CD8-positive, alpha-beta memory T cell (primary cell): Measurements from ENCODE around the gene KCNS1. TPM values are rescaled to one million over a fixed set of nuclear protein-coding genes. Genes with fewer than 3 reads are reported as not detected.
"Not testable (repeated sequence)": the region's sequence is repeated elsewhere in the genome, so short reads cannot be mapped to it uniquely, and the experiment has no call there.

ENCODE experiments used
- CTCF ChIA-PET: fragments of 350-600 bp; sonication (Branson Sonifier 250); formaldehyde crosslinking; loops from one replicate; lab custom pipeline; 2021; ENCODE audit warnings: antibody characterized with exemption; lab: Charles Lee
- POLR2A ChIA-PET: fragments of 350-600 bp; sonication (Branson Sonifier 250); formaldehyde crosslinking; loops from one replicate; lab custom pipeline; 2021; ENCODE audit warnings: antibody characterized with exemption; lab: Charles Lee
- DNase-seq, 5 donors: peaks; one replicate each; pipeline versions ENCODE4 v3.0.0 to v3.0.0-alpha.2; 2020 to 2022; ENCODE audit warnings: mixed read lengths in 1 of 5
- H3K27ac ChIP-seq: one replicate; pipeline ENCODE4 v1.7.0; 2013; ENCODE audit warnings: low read depth, mild to moderate bottlenecking, low read length, moderate library complexity
- H3K27me3 ChIP-seq: 2 replicates; pipeline ENCODE4 v1.7.0; 2013; ENCODE audit warnings: low read length, mild to moderate bottlenecking; ENCODE audit not compliant: insufficient read depth, poor library complexity, severe bottlenecking
- H3K36me3 ChIP-seq: 2 replicates; pipeline ENCODE4 v1.7.0; 2013; ENCODE audit warnings: mild to moderate bottlenecking, low read length, moderate library complexity; ENCODE audit not compliant: insufficient read depth
- H3K4me1 ChIP-seq: 2 replicates; pipeline ENCODE4 v1.7.0; 2013; ENCODE audit warnings: mild to moderate bottlenecking, low read length, moderate library complexity; ENCODE audit not compliant: insufficient read depth
- H3K4me3 ChIP-seq: 2 replicates; pipeline ENCODE4 v1.7.0; 2013; ENCODE audit warnings: mild to moderate bottlenecking, low read length
- H3K9me3 ChIP-seq: 2 replicates; pipeline ENCODE4 v1.7.0; 2013; ENCODE audit warnings: mild to moderate bottlenecking, low read length
- H3K27ac Mint-ChIP-seq, 8 donors: one replicate each; pipeline ENCODE4 v1.8.0; 2020 to 2021; ENCODE audit warnings: mixed read lengths in 8 of 8, mild to moderate bottlenecking in 6 of 8, inconsistent platforms in 3 of 8, moderate library complexity in 3 of 8
- H3K27me3 Mint-ChIP-seq, 2 donors: one replicate each; pipeline ENCODE4 v1.8.0; 2020 to 2021; ENCODE audit warnings: mixed read lengths in 2 of 2, mild to moderate bottlenecking in 1 of 2, moderate library complexity in 1 of 2
- H3K36me3 Mint-ChIP-seq, 3 donors: one replicate each; pipeline ENCODE4 v1.8.0; 2020 to 2021; ENCODE audit warnings: mixed read lengths in 3 of 3, inconsistent platforms in 1 of 3, mild to moderate bottlenecking in 1 of 3
- H3K4me1 Mint-ChIP-seq, 3 donors: one replicate each; pipeline ENCODE4 v1.8.0; 2020 to 2021; ENCODE audit warnings: mixed read lengths in 3 of 3, inconsistent platforms in 1 of 3, mild to moderate bottlenecking in 1 of 3
- H3K4me3 Mint-ChIP-seq, 7 donors: one replicate each; pipeline ENCODE4 v1.8.0; 2020 to 2021; ENCODE audit warnings: mixed read lengths in 7 of 7, mild to moderate bottlenecking in 6 of 7, moderate library complexity in 4 of 7, inconsistent platforms in 2 of 7
- H3K9me3 Mint-ChIP-seq, 5 donors: one replicate each; pipeline ENCODE4 v1.8.0; 2020 to 2022; ENCODE audit warnings: mixed read lengths in 5 of 5, mild to moderate bottlenecking in 3 of 5, moderate library complexity in 2 of 5, inconsistent platforms in 1 of 5
- polyA plus RNA-seq: library from polyadenylated mRNA; unstranded; fragments of 300-500 nt; fragmentation: Illumina TruSeq; gene quantifications from one replicate; pipeline ENCODE4 v1.2.3, GENCODE V29; 2021
- total RNA-seq, 2 experiments: library from RNA; stranded (reverse); gene quantifications; one replicate each; pipeline ENCODE4 v1.2.3, GENCODE V29; 2021

Gene KCNS1, protein sequence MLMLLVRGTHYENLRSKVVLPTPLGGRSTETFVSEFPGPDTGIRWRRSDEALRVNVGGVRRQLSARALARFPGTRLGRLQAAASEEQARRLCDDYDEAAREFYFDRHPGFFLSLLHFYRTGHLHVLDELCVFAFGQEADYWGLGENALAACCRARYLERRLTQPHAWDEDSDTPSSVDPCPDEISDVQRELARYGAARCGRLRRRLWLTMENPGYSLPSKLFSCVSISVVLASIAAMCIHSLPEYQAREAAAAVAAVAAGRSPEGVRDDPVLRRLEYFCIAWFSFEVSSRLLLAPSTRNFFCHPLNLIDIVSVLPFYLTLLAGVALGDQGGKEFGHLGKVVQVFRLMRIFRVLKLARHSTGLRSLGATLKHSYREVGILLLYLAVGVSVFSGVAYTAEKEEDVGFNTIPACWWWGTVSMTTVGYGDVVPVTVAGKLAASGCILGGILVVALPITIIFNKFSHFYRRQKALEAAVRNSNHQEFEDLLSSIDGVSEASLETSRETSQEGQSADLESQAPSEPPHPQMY
- total RNA-seq (under 1 TPM; 0.16 to 0.28 TPM), polyA plus RNA-seq (not detected)

DNA sequence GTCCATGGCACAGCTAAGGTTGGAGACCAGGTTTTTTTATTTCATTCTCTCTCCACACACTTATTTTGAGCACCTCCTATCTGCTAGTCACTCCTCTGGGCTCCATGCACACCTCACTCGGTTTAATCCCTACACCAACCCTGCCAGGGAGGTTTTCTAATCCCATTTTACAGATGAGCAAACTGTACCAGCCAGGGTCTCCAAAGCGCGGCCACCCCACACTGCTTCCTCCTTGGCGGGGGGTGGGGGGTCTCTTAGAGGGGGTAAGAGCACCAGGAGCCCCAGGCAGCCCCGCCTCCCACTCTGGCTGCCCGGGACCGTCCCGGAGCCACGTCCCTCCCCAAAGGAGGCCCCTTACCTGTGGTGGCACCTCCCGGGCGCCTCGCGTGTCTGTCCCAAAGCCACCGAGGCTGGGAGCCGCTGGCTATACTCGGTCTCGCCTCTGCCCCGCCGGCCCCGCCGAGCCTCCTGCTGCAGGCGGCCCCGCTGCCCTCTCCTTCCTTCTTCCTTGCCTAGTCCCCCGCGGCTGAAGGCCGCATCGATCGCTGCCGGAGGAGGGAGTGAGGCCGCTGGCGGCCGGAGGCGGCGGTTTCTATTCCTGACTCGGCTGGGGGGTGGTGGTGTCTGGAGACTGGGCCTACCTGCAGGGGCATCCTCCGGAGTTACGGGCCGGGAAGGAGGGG, at the start of gene KCNS1:
TSS of gene KCNS1 (minus strand) at position 565 of the 683 bp plus-strand sequence. CDS start 1,891 bp downstream, outside the sequence.
- H3K4me3 Mint-ChIP-seq: peak within 1 kb of the TSS in 2 of 7 donors; percentile 10 to 29
- Histone ChIP-seq H3K27ac (no peak within 1 kb of the TSS), H3K27me3 (peaks cover 35% of the 10 kb centered on the region), H3K4me3 (no peak within 1 kb of the TSS), H3K4me1 (peaks cover 3% of the 10 kb centered on the region), H3K9me3 (no peaks in the 10 kb centered on the region), H3K36me3 (no peaks in the 10 kb centered on the region)
- H3K27me3 Mint-ChIP-seq: peaks cover 38 to 60% of the 10 kb centered on the region in 2 donors
- POLR2A ChIA-PET: no interaction called here
- H3K36me3 Mint-ChIP-seq: peaks cover 0 to 4% (median 0%) of the 10 kb centered on the region in 3 donors
- DNase-seq: no peak
- no peak within 1 kb of the TSS for H3K27ac Mint-ChIP-seq
- H3K9me3 Mint-ChIP-seq: no peaks in the 10 kb centered on the region
- CTCF ChIA-PET: interaction anchor here (1.1 to 7.7 kb wide), 3 partner anchors 11 to 140 kb away, joined by 3 to 65 read pairs (median 4); partner anchors contain the start of gene TOMM34
- peaks cover 12 to 25% (median 12%) of the 10 kb centered on the region in 3 donors for H3K4me1 Mint-ChIP-seq

DNA sequence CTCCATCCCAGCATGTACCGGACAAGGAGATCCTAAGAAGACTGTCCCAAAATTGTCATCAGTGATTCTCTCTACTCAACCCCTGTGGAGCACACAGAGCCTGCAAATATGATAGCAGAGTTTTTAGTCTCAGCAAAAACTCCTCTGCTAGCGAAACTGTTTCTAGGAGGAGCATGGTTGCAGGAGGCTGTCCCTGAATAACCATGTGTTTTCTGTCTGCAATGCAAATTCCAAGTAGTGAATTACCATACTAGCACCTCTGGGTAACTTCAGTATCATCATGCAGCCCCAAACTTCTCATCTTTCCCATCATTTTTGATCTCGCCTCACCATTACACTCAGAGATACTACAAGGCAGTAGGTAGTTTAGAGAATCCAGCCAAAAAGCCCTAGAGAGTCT, 48.1 kb upstream of the KCNS1 start:
- ChIA-PET POLR2A (no interaction called here), CTCF (no interaction called here)
- Mint-ChIP-seq H3K9me3 (no peaks in the 10 kb centered on the region), H3K4me1 (no peaks in the 10 kb centered on the region), H3K36me3 (no peaks in the 10 kb centered on the region), H3K27me3 (peaks cover 12 to 67% of the 10 kb centered on the region in 2 donors), H3K4me3 (no peak overlapping the region), H3K27ac (no peak overlapping the region)
- DNase-seq: no peak
- no peaks in the 10 kb centered on the region for H3K27me3 ChIP-seq
- no peak overlapping the region for H3K4me3 ChIP-seq
- H3K27ac ChIP-seq: no peak overlapping the region
- no peaks in the 10 kb centered on the region for H3K36me3 ChIP-seq
- H3K9me3 ChIP-seq: no peaks in the 10 kb centered on the region
- no peaks in the 10 kb centered on the region for H3K4me1 ChIP-seq

DNA sequence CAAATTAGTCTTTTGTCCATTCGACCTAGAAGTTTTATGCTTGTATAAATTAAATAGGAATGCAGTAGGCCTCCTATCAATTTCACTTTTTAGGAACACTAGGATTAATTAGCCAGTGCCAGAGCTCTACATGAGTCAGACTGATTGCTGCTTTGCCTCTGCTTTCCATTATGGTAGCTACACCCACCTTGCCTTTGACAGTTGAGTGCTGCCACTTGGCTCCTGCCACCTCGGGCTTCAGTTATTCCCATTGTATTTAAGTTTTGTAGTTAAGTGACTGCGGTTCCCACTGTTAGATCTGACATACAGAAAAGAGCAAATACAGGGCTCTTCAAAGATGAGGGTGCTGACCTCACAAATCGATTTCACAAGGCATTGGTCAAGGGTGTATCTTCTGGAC, 39.9 kb upstream of the KCNS1 start:
- POLR2A ChIA-PET: no interaction called here
- H3K9me3 Mint-ChIP-seq: no peaks in the 10 kb centered on the region
- no peak overlapping the region for H3K27ac Mint-ChIP-seq

DNA sequence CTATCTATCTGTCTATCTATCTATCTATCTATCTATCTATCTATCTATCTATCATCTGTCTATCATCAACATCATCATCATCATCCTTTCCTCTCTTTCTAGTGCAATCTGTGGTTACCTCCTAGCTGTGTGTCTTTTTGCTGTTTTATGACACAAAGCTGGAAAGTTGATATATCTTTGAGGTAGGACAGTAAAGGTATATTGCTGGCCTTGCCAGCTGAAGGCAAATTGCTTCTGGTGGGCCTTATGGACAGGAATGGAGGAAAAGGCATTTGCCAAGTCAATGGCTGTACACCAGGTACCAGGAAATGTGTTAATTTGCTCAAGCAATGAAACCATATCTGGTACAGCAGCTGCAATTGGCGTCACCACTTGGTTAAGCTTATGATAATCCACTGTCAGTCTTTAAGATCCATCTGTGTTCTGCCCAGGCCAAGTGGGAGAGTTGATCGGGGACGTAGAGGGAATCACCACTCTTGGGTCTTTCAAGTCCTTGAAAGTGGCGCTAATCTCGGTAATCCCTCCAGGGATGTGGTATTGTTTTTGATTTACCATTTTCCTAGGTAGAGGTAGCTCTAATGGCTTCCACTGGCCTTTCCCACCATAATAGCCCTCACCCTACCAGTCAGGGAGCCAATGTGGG, 38.9 kb upstream of the KCNS1 start:
- CTCF ChIA-PET, H3K27me3 ChIP-seq, H3K4me3 ChIP-seq, H3K9me3 ChIP-seq, H3K4me1 ChIP-seq, POLR2A ChIA-PET, H3K27ac ChIP-seq, H3K36me3 ChIP-seq, H3K36me3 Mint-ChIP-seq, H3K27ac Mint-ChIP-seq, H3K4me3 Mint-ChIP-seq, H3K4me1 Mint-ChIP-seq, DNase-seq, H3K9me3 Mint-ChIP-seq: not testable (repeated sequence)
- H3K27me3 Mint-ChIP-seq: peaks cover 7 to 24% of the 10 kb centered on the region in 2 donors

More for the DNA sequence above, 39.9 kb upstream of the KCNS1 start:
- Histone ChIP-seq H3K4me3 (no peak overlapping the region), H3K9me3 (no peaks in the 10 kb centered on the region), H3K36me3 (no peaks in the 10 kb centered on the region), H3K27ac (no peak overlapping the region), H3K4me1 (no peaks in the 10 kb centered on the region), H3K27me3 (no peaks in the 10 kb centered on the region)
- no peaks in the 10 kb centered on the region for H3K4me1 Mint-ChIP-seq
- no peaks in the 10 kb centered on the region for H3K36me3 Mint-ChIP-seq
- CTCF ChIA-PET: no interaction called here
- no peak overlapping the region for H3K4me3 Mint-ChIP-seq
- no peak for DNase-seq
- H3K27me3 Mint-ChIP-seq: peaks cover 10 to 23% of the 10 kb centered on the region in 2 donors

DNA sequence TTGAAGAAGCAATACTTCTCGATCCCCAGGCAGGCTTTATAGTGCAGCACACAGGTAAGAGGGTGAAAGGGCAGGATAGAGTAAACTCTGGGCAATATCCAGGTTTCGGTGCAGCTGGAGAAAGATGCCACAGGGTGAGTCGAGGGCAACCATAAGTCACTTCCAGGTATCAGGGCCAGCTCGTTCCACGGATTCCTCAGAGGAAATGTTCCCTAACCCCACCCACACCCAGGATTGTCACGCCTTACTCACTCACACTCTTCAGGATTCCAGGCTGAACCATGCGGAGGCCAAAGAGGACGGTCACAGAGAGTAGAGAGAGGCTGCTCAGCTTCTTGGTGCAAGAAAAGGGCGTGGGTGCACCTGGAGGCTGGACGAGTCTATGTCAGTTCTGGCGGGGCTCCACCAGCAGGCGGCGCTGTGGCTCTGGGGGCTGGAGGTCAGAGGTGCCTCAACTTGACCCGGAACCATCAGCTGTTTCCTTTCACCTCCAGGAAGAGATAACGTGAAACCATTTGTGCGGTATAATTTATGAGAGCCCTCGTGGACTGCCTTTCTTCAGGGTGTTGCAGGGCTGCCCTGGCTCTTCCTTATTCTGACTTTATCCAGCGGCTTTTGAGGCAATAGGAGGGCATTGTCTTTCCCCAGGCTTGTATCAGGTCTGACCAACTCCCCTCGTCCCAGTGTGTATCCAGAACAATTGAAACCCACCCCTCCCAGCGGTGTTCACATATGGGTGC, 37.8 kb upstream of the KCNS1 start:
- H3K27ac Mint-ChIP-seq: no peak overlapping the region
- no peaks in the 10 kb centered on the region for H3K36me3 Mint-ChIP-seq
- Histone ChIP-seq H3K9me3 (no peaks in the 10 kb centered on the region), H3K4me1 (no peaks in the 10 kb centered on the region), H3K36me3 (no peaks in the 10 kb centered on the region), H3K27me3 (no peaks in the 10 kb centered on the region), H3K27ac (no peak overlapping the region), H3K4me3 (no peak overlapping the region)
- DNase-seq: peak in 4 of 5 donors; percentile 3 to 59 (median 20)
- ChIA-PET CTCF (no interaction called here), POLR2A (no interaction called here)
- H3K4me1 Mint-ChIP-seq: no peaks in the 10 kb centered on the region
- H3K27me3 Mint-ChIP-seq: peaks cover 7 to 27% of the 10 kb centered on the region in 2 donors
- no peak overlapping the region for H3K4me3 Mint-ChIP-seq
- H3K9me3 Mint-ChIP-seq: peaks cover 0 to 6% (median 4%) of the 10 kb centered on the region in 5 donors

DNA sequence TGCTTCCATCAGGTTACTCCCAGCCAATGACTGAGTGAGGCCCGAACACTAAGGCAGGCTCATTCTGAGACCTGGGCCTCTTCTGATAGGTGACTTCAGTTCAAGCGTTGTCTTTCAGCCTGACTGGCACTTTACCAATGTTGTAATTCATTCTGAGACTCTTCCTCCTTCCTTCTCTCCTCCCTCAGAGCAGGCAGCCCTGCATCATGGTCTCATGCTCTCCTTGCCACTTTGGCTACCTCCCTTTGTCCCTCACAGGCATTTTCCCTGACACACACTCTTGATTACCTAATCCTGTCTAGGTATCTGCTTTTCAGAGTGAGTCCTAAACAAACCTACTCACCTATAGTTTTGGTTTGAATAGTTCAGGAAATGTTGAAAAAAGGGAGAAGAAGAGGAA, 36.0 kb upstream of the KCNS1 start:
- Histone ChIP-seq H3K27me3 (no peaks in the 10 kb centered on the region), H3K36me3 (no peaks in the 10 kb centered on the region), H3K27ac (no peak overlapping the region), H3K4me3 (no peak overlapping the region), H3K4me1 (no peaks in the 10 kb centered on the region), H3K9me3 (no peaks in the 10 kb centered on the region)
- no peak overlapping the region for H3K4me3 Mint-ChIP-seq
- CTCF ChIA-PET: no interaction called here
- H3K27me3 Mint-ChIP-seq: peaks cover 9 to 41% of the 10 kb centered on the region in 2 donors
- no peaks in the 10 kb centered on the region for H3K4me1 Mint-ChIP-seq
- H3K36me3 Mint-ChIP-seq: no peaks in the 10 kb centered on the region
- no peak for DNase-seq
- H3K9me3 Mint-ChIP-seq: peaks cover 0 to 6% (median 4%) of the 10 kb centered on the region in 5 donors
- H3K27ac Mint-ChIP-seq: no peak overlapping the region
- POLR2A ChIA-PET: no interaction called here

DNA sequence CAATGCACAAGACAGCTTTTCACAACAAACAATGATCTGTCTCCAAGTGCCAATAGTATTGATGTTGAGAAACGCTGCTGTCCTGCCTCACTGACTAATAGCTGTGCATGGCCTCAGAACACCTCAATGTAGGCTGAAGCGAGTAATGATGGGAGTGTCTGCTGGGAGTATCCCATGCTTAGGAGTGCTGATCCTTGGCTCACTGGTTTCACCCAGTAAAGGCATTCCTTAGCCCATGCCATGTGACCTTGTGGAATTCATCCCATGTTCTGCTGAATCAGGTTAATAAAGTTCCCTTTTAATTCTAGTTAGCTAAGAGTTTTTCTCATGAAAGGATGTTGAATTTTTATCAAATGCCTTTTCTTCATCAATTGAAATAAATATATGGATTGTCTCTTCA, 27.2 kb upstream of the KCNS1 start:
- Mint-ChIP-seq H3K27me3 (peaks cover 24 to 53% of the 10 kb centered on the region in 2 donors), H3K36me3 (peaks cover 0 to 4% (median 0%) of the 10 kb centered on the region in 3 donors), H3K4me1 (no peaks in the 10 kb centered on the region), H3K4me3 (no peak overlapping the region), H3K9me3 (no peaks in the 10 kb centered on the region), H3K27ac (no peak overlapping the region)
- Histone ChIP-seq H3K36me3 (no peaks in the 10 kb centered on the region), H3K4me3 (no peak overlapping the region), H3K27me3 (no peaks in the 10 kb centered on the region), H3K4me1 (no peaks in the 10 kb centered on the region), H3K27ac (no peak overlapping the region), H3K9me3 (no peaks in the 10 kb centered on the region)
- DNase-seq: no peak
- CTCF ChIA-PET: no interaction called here
- POLR2A ChIA-PET: no interaction called here
